GM21528 (cell line): ENCODE results near the gene TNNI3K.

ENCODE experiments used
- ATAC-seq: cut with Tn5 transposase; IDR thresholded peaks from one replicate; pipeline ENCODE4 v1.9.1; 2021; ENCODE audit warnings: mild to moderate bottlenecking, moderate library complexity; ENCODE audit not compliant: unreplicated experiment, low FRiP score

TNNI3K gene

GRCh38 chr1:74534241-74534640 lies 299.1 kb downstream of the TNNI3K start:
- ATAC-seq: no peak

GRCh38 chr1:74545821-74546220 lies 310.6 kb downstream of the TNNI3K start:
- no peak for ATAC-seq

DNA sequence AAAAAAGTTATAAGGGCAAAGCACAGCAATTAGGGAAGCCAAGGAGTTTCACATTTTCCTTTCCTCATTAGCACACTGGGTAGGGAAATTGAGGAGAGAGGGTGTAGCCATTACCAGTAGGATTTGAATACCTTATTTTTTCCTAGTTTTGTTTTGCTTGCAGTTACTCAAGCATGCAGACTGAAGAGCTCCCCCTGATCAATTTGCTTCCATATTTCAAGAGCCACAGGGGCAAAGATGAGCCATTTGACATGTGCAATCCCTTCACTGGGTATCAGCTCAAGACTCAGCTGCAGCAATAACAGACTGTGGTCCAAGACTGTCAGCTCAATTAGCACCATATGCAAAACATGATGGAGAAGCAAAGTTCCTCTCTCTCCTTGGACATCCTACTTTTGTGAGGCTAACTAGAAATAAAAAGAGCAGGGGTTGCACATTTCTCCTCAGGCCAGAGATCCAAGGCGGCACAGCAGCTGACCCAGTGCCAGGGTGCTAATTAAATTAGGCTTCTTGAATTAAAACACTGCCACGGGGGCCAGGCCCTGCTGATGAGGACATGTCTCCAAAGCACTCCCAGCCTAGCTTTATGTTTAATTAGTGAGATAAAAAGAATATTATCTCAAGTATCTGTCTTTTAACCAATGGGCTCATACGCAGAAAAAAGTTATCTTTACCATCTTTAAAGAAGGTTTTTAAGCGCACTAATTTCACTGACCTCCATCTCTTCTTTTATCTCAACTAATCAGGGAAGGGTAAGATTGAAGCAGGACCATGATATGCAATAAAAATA lies 314.0 kb downstream of the TNNI3K start:
- ATAC-seq: no peak

GRCh38 chr1:74549932-74550331 lies 314.7 kb downstream of the TNNI3K start:
- no peak for ATAC-seq

- ATAC-seq: no peak
Measured at GRCh38 chr1:74570797-74571492, 335.8 kb downstream of the TNNI3K start.

DNA sequence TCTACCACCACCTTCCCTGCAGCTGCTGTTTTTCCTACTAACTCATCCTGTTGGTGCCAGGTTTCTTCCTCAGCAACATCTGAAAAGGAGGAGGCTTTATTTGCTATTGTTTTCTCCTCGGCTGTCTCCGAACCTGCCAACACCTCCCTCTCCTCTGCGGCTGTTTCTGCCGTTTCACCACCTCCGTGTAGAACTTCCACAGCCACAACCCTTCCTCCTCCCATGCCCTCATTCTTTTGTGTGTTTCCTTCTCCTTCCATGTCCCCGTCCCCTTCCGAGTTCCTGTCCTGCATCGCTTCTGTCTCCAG lies 336.3 kb downstream of the TNNI3K start:
- no peak for ATAC-seq

DNA sequence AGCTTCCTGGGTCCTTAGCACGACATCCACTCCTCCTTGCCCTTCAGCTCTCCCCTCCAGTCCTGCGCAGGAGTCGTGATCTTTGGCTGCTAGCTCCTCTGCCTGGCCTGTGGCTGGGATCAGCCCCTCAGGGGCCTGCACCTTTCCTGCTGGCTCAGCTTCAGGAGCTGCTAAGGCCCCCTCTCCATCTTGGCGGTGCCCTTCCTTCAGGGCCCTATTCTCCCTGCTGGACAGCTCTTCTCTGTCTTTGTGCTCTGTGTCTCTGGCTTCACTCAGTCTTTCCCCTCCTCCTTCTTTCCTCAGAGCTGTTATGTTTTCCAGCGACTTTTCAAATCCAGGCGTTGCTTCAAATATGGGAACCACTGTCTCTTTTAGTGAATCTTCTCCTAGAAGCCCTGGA lies 336.7 kb downstream of the TNNI3K start:
- no peak for ATAC-seq

GRCh38 chr1:74578101-74578500 lies 342.9 kb downstream of the TNNI3K start:
- no peak for ATAC-seq

DNA sequence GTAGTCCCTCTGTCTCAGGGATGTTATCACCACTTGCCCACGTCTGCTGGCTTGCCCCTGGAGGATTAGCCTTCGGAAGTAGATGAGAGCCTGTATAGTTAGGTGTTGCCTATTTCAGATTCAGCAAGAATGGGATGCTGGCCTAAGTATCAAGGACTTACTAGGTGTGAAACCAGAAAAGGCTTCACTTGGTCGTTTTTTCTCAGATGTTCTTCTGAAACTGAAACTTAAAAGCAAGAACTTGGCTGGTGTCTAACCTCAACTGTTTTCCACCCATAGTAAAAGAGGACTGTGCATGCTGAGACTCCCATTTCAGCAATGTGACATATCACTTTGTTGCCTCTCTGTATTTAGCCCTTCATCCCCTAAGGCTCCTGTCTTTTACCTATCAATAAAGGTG lies 344.2 kb downstream of the TNNI3K start:
- peak; percentile 100 for ATAC-seq

GRCh38 chr1:74583397-74583796 lies 348.2 kb downstream of the TNNI3K start:
- ATAC-seq: no peak

DNA sequence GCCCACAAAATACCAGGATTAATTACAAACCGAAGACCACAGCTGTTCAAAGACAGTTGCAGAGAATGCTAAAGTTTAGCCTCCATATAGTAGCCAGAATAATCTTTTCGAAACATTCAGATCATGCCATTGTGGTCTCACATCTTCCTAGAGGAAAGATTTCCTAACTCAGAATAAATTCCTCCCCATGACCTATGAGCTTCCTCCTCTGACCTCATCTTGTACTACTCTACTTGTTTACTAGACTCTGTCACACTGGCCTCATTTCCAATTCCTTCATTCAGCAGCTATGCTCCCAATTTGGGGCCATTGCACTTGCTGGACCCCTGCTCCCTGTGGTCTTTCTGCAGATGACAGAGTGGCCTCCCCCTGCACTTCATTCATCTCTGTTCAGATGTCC lies 349.0 kb downstream of the TNNI3K start:
- no peak for ATAC-seq

DNA sequence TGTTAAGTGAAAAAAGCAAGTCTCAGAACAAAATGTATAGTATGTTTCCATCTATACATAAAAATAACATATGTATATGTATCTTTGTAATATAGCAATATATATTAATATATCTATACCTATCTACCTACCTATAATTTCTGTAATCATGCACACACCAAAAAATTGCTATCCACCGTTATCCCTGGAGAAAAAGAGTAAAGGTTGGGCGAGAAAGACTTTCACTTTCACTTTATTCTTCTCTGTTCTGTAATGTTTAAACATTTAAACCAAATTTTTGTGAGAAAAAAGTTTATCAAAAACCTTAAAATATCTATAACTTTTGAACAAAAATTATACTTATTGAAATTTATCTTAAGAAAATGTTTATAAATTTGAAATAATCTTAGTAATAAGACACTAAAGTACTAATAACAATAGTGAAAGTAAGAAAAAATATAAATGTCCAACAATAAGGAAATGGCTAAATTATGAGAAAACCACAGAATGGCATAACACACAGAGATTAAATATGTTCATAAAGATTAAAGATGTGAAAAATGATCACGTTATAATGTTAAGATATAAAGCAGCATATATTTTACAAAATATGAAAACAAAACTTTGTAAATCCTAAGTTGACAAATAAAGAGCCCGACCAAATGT lies 351.2 kb downstream of the TNNI3K start:
- ATAC-seq: no peak

DNA sequence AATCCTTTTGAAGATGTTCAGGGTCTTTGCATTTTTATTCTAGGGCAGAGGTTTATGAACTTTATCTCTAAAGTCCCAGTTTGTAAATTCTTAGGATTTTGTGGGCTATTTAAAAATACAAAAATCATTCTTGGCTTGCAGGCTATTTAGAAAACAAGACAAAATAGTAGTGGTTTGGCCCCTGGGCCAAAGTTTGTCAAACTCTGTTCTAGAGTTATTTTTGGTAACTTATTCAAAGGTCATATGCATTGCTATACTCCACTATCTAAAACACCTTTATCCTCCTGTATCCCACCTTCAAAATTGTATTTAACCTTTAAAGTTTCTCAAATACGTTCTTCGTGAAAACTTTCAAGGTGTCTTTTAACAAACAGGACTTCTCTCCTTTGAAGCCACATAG lies 352.7 kb downstream of the TNNI3K start:
- ATAC-seq: no peak

- no peak for ATAC-seq
Measured at GRCh38 chr1:74590288-74590687, 355.1 kb downstream of the TNNI3K start.

DNA sequence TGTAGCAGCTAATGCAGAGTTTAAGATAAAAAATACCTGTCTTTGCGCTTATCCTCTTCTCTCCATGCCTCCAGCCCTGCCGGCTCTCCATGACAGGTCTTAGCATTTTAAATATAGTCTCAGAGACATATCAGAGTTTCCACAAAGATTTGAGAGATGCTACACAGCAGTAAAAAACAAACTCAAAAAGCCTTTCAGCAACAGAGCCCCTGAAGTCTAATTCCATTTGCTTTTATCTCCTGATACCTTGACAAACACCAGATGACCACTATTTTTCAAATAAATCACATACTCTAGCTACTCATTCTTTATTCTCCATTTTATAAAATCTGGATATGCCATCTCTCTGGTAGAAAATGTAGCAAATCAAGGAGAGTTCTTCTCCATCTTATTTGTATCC lies 356.8 kb downstream of the TNNI3K start:
- no peak for ATAC-seq

- no peak for ATAC-seq
Measured at GRCh38 chr1:74592580-74593355, 357.6 kb downstream of the TNNI3K start.
